ENCODE measurements around the gene TMA7B. TPM values are rescaled to one million over a fixed set of nuclear protein-coding genes. Genes with fewer than 3 reads are reported as not detected.

Gene TMA7B
- total and polyA plus RNA-seq, 8 donors = 0.17 to 0.42 (median 0.24) TPM

- TF ChIP-seq CTCF (IDR thresholded peaks at IDR 0.05) = no peak
- ATAC-seq (no peak), DNase-seq (no peak)
- Histone ChIP-seq H3K27ac (no peak overlapping the region), H3K4me1 (peaks cover 5 to 16% of the 10 kb centered on the region in 2 donors), H3K9me3 (no peaks in the 10 kb centered on the region), H3K27me3 (peaks cover 13 to 82% of the 10 kb centered on the region in 2 donors), H3K36me3 (no peaks in the 10 kb centered on the region), H3K4me3 (no peak overlapping the region)
- intact Hi-C loops (cut with DNase I) = no loop called here
Measured at GRCh38 chr22:39914584-39914983, 45.6 kb upstream of the TMA7B start.

- no peaks in the 10 kb centered on the region for H3K9me3 ChIP-seq
- H3K27ac ChIP-seq = no peak overlapping the region
- H3K4me1 ChIP-seq = peaks cover 5 to 16% of the 10 kb centered on the region in 2 donors
- peaks cover 15 to 82% of the 10 kb centered on the region in 2 donors for H3K27me3 ChIP-seq
- ATAC-seq (no peak), DNase-seq (no peak)
- intact Hi-C loops (cut with DNase I) = no loop called here
- no peak overlapping the region for H3K4me3 ChIP-seq
- no peaks in the 10 kb centered on the region for H3K36me3 ChIP-seq
- no peak for TF ChIP-seq CTCF (IDR thresholded peaks at IDR 0.05)
Measured at GRCh38 chr22:39915295-39915726, 44.9 kb upstream of the TMA7B start.

GRCh38 chr22:39916496-39916895 is 43.7 kb upstream of the TMA7B start:
- intact Hi-C loops (cut with DNase I) = no loop called here

DNA sequence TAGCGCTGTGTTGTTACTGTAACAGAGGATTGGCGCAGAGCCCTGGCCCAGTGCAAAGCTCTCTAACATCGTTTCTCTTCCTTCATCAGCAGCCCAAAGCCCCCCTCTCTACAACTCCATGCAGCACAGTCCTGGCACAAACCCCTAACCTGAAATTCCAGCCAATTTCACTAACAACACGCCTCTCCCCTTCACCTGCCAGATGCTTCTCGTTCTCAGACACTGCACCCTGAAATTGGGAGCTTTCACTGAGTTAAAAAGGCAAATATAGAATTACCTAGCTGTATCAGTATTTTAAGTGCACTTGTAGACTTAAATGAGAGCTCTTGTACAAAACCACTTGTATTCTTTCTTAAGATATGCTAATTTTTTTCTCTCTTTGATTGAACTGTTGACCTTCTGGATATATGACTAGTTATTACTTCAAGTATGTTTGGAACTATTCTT is 43.0 kb upstream of the TMA7B start:
- DNase-seq (peak in 2 of 4 donors; percentile 37 to 71), ATAC-seq (peak; percentile 83)
- H3K27me3 ChIP-seq = peaks cover 7 to 80% of the 10 kb centered on the region in 2 donors

More at GRCh38 chr22:39916496-39916895, 43.7 kb upstream of the TMA7B start:
- H3K27me3 ChIP-seq = peaks cover 13 to 80% of the 10 kb centered on the region in 2 donors
- H3K27ac ChIP-seq = no peak overlapping the region
- H3K4me3 ChIP-seq = no peak overlapping the region
- TF ChIP-seq CTCF (IDR thresholded peaks at IDR 0.05) = no peak
- H3K36me3 ChIP-seq = no peaks in the 10 kb centered on the region
- ATAC-seq = no peak
- H3K4me1 ChIP-seq = peaks cover 5 to 16% of the 10 kb centered on the region in 2 donors
- H3K9me3 ChIP-seq = no peaks in the 10 kb centered on the region
- no peak for DNase-seq

More for the DNA sequence above, 43.0 kb upstream of the TMA7B start:
- TF ChIP-seq CTCF (IDR thresholded peaks at IDR 0.05) = no peak
- H3K4me1 ChIP-seq = peaks cover 5 to 16% of the 10 kb centered on the region in 2 donors
- intact Hi-C loops (cut with DNase I) = no loop called here
- H3K27ac ChIP-seq = no peak overlapping the region
- H3K9me3 ChIP-seq = no peaks in the 10 kb centered on the region
- no peak overlapping the region for H3K4me3 ChIP-seq
- H3K36me3 ChIP-seq = no peaks in the 10 kb centered on the region

Data from left lung (tissue), 10 donors.